Cardiac muscle cell (in vitro differentiated cells and primary cell): Measurements from ENCODE around the gene FAM149A. TPM values are rescaled to one million over a fixed set of nuclear protein-coding genes. Genes with fewer than 3 reads are reported as not detected.

ENCODE experiments used
- DNase-seq, 2 donors: peaks; one replicate each; pipeline versions ENCODE4 v3.0.0 to v3.0.0-alpha.2; 2010 to 2017; ENCODE audit warnings: low read depth in 1 of 2, low spot score in 1 of 2
- H3K27ac ChIP-seq: fragments of 200-600 bp; sonication (generic); 2 replicates; pipeline ENCODE4 v1.5.1; 2016
- H3K27me3 ChIP-seq: fragments of 200-600 bp; sonication (generic); 2 replicates; pipeline ENCODE4 v1.6.0; 2016; ENCODE audit warnings: control low read depth
- H3K36me3 ChIP-seq: fragments of 200-600 bp; sonication (generic); 2 replicates; pipeline ENCODE4 v1.5.1; 2016; ENCODE audit warnings: control low read depth
- H3K4me1 ChIP-seq: fragments of 200-600 bp; sonication (generic); 2 replicates; pipeline ENCODE4 v1.8.1; 2017; ENCODE audit warnings: low read depth, mild to moderate bottlenecking, mixed run types
- H3K4me3 ChIP-seq: fragments of 200-600 bp; sonication (generic); 2 replicates; pipeline ENCODE4 v1.5.1; 2016; ENCODE audit warnings: mild to moderate bottlenecking
- H3K9me3 ChIP-seq: fragments of 200-600 bp; sonication (generic); 2 replicates; pipeline ENCODE4 v1.5.1; 2017; ENCODE audit warnings: low read depth, mild to moderate bottlenecking, control low read depth
- polyA plus RNA-seq: library from polyadenylated mRNA; unstranded; fragments of >200 nt; fragmentation: Nextera tagmentation; extraction: Ambion mirVana; gene quantifications from 2 replicates; pipeline ENCODE4 v1.2.1, GENCODE V29; 2016
- total RNA-seq: library from RNA; depleted of rRNA; stranded (reverse); fragments of >200 nt; gene quantifications from 2 replicates; pipeline ENCODE4 v1.2.3, GENCODE V29; 2016
- TF ChIP-seq, protein P1 (sequence below): IDR thresholded peaks from 2 replicates; pipeline ENCODE4 v1.5.1; 2012; ENCODE audit warnings: low read depth, mild to moderate bottlenecking, low read length

The FAM149A gene
- total and polyA plus RNA-seq, 2 experiments from 2014 or later = 9.8 to 14.1 TPM

DNA sequence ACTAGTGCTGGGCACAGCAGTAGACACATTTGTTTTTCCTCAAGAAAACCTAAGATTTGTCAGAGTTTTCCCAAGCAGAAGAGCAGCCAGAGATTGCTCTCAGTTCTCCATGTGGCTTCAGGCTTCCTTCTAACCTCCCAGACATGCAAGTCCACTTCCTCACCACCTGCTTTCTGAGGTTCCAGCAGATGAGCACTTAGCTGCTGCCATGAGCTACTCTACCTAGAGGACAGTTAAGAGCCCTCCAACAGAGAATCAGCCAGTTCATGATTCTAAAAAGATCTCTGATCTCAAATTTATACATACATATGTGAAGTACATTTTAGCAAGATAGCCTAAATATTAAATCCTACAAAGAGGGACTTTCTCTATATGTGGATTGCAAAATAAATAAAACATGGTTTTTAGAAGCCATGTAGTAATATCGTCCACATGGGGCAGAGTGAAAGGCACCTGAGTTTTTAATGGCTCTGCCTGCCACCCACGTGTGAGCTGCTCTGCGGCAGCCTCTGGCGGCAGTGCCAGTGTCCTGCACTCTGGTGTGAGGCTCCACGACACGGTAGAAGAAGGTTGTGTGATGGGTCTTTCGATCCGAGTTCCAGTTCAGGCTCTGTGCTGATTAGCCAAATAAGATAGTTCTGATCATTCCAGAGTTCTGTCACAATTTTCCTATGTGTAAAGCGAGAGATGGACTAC lies 97.2 kb downstream of the FAM149A start:
- peak; percentile 42 to 57 for DNase-seq
- H3K36me3 ChIP-seq = no peaks in the 10 kb centered on the region
- H3K4me3 ChIP-seq = no peak overlapping the region
- H3K9me3 ChIP-seq = no peaks in the 10 kb centered on the region
- TF ChIP-seq, protein P1, sequence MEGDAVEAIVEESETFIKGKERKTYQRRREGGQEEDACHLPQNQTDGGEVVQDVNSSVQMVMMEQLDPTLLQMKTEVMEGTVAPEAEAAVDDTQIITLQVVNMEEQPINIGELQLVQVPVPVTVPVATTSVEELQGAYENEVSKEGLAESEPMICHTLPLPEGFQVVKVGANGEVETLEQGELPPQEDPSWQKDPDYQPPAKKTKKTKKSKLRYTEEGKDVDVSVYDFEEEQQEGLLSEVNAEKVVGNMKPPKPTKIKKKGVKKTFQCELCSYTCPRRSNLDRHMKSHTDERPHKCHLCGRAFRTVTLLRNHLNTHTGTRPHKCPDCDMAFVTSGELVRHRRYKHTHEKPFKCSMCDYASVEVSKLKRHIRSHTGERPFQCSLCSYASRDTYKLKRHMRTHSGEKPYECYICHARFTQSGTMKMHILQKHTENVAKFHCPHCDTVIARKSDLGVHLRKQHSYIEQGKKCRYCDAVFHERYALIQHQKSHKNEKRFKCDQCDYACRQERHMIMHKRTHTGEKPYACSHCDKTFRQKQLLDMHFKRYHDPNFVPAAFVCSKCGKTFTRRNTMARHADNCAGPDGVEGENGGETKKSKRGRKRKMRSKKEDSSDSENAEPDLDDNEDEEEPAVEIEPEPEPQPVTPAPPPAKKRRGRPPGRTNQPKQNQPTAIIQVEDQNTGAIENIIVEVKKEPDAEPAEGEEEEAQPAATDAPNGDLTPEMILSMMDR = peak; percentile 52
- H3K27ac ChIP-seq = no peak overlapping the region
- peaks cover 10% of the 10 kb centered on the region for H3K4me1 ChIP-seq
- H3K27me3 ChIP-seq = no peaks in the 10 kb centered on the region

DNA sequence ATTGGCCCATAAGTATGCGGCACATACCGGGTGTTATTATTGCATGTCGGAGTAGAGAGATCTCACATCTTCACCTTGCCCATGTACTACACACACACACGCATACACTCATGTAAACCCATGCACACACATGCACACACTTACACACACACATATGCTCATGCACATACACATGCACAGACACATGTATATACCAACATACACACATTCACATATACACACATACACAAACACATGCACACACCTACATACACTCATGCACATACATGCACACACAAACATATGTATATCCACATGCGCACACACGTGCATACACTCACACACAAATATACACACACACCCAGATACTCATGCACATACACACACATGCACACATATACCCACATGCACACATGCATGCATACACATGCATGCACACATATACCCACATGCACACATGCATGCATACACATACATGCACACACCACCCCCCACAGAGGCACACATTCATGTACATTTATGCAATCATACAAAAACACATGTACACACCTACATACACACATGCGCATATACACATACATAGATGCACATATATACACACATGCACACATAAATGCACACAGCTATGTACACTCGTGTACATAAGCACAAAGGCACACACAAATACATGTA lies 98.1 kb downstream of the FAM149A start:
- DNase-seq = no peak
- no peak overlapping the region for H3K27ac ChIP-seq
- no peak overlapping the region for H3K4me3 ChIP-seq
- no peaks in the 10 kb centered on the region for H3K27me3 ChIP-seq
- H3K9me3 ChIP-seq = no peaks in the 10 kb centered on the region
- peaks cover 10% of the 10 kb centered on the region for H3K4me1 ChIP-seq
- TF ChIP-seq, protein P1 = no peak
- H3K36me3 ChIP-seq = no peaks in the 10 kb centered on the region

DNA sequence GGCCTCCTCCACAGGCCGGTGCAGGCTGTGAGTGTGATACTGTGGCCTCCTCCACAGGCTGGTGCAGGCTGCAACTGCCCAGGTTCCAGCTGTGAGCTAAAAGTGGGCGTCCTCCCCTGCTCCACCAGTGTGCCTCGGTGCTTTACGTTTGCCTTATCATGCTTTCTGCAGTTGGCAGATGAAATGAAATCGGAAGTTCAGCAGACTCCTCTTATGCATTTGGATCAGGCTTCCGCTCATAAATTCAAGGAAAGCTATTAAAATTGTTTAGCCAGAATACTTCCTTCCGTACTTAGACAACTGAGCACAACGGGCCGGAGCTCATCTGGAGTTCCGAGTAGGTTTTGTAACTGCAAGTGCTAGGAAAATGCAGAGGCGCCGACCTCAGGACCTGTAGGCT lies 98.9 kb downstream of the FAM149A start:
- Histone ChIP-seq H3K27ac (no peak overlapping the region), H3K36me3 (no peaks in the 10 kb centered on the region), H3K27me3 (no peaks in the 10 kb centered on the region), H3K4me1 (peaks cover 10% of the 10 kb centered on the region), H3K9me3 (no peaks in the 10 kb centered on the region), H3K4me3 (no peak overlapping the region)
- TF ChIP-seq, protein P1 = no peak
- DNase-seq = peak in 1 of 2 donors; percentile 43

DNA sequence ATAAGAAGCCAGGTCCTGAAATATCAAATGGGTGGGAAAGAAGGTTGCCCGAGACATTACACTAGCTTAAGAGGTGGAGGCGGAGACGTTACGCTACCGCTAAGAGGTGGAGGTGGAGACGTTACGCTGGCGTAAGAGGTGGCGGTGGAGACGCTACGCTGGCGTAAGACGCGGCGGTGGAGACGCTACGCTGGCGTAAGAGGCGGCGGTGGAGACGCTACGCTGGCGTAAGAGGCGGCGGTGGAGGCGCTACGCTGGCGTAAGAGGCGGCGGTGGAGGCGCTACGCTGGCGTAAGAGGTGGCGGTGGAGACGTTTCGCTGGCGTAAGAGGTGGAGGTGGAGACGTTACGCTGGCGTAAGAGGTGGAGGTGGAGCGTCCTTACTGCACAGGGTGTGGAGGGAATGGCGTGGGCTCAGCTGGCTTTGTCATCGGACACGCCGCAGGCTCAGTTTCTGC lies 99.6 kb downstream of the FAM149A start:
- no peak overlapping the region for H3K27ac ChIP-seq
- H3K4me3 ChIP-seq = no peak overlapping the region
- peaks cover 10% of the 10 kb centered on the region for H3K4me1 ChIP-seq
- no peaks in the 10 kb centered on the region for H3K9me3 ChIP-seq
- TF ChIP-seq, protein P1 = no peak
- no peaks in the 10 kb centered on the region for H3K36me3 ChIP-seq
- no peaks in the 10 kb centered on the region for H3K27me3 ChIP-seq
- DNase-seq = peak in 1 of 2 donors; percentile 84

- Histone ChIP-seq H3K36me3 (no peaks in the 10 kb centered on the region), H3K9me3 (no peaks in the 10 kb centered on the region), H3K27me3 (no peaks in the 10 kb centered on the region), H3K4me1 (peaks cover 10% of the 10 kb centered on the region), H3K27ac (no peak overlapping the region), H3K4me3 (no peak overlapping the region)
- no peak for DNase-seq
- TF ChIP-seq, protein P1 = no peak
Measured at GRCh38 chr4:186204686-186205085, 100.2 kb downstream of the FAM149A start.
